A673 (cell line): Measurements from ENCODE around the gene ESPNL. TPM values are rescaled to one million over a fixed set of nuclear protein-coding genes. Genes with fewer than 3 reads are reported as not detected.

Source experiments
- BruUV-seq: library from RNA; stranded (reverse); fragments of 400-500 nt; replicated peaks from 2 replicates; lab custom pipeline; 2021; lab: Mats Ljungman, UMichigan
- CTCF ChIA-PET: fragments of 300-600 bp; sonication (Branson Sonifier 250); formaldehyde crosslinking; loops from one replicate; lab custom pipeline; 2022; ENCODE audit warnings: antibody characterized with exemption; lab: Charles Lee
- POLR2A ChIA-PET: fragments of 300-600 bp; sonication (Branson Sonifier 250); formaldehyde crosslinking; loops from one replicate; lab custom pipeline; 2022; ENCODE audit warnings: antibody characterized with exemption; ENCODE audit not compliant: low non-redundant PET; lab: Charles Lee
- DNase-seq: peaks from one replicate; pipeline ENCODE4 v3.0.0-alpha.2; 2015; ENCODE audit warnings: low spot score
- H3K27ac ChIP-seq: fragments of 200-600 bp; sonication (generic); 2 replicates; pipeline ENCODE4 v1.5.1; 2016; ENCODE audit warnings: mixed run types, low read depth, mild to moderate bottlenecking, mixed read lengths, antibody characterized with exemption, low read length; ENCODE audit not compliant: poor library complexity, severe bottlenecking
- H3K27me3 ChIP-seq: fragments of 200-600 bp; sonication (generic); replicated peaks from 2 replicates; pipeline ENCODE4 v1.6.1; 2017; ENCODE audit warnings: mixed run types, low read depth, mild to moderate bottlenecking, mixed read lengths, antibody characterized with exemption, low read length; ENCODE audit not compliant: insufficient read depth, poor library complexity
- H3K36me3 ChIP-seq: fragments of 200-600 bp; sonication (generic); 2 replicates; pipeline ENCODE4 v1.6.1; 2016; ENCODE audit warnings: mixed run types, mild to moderate bottlenecking, mixed read lengths, antibody characterized with exemption, low read length; ENCODE audit not compliant: insufficient read depth, poor library complexity, severe bottlenecking
- H3K4me1 ChIP-seq: fragments of 200-600 bp; sonication (generic); 2 replicates; pipeline ENCODE4 v1.6.1; 2017; ENCODE audit warnings: mixed run types, mild to moderate bottlenecking, mixed read lengths, antibody characterized with exemption, low read length; ENCODE audit not compliant: insufficient read depth, poor library complexity, severe bottlenecking
- H3K4me3 ChIP-seq: fragments of 200-600 bp; sonication (generic); 2 replicates; pipeline ENCODE4 v1.5.1; 2016; ENCODE audit warnings: low read depth, mixed run types, mild to moderate bottlenecking, mixed read lengths, low read length; ENCODE audit not compliant: poor library complexity, severe bottlenecking
- H3K9me3 ChIP-seq: fragments of 200-600 bp; sonication (generic); 2 replicates; pipeline ENCODE4 v1.6.1; 2016; ENCODE audit warnings: mixed run types, low read depth, mild to moderate bottlenecking, mixed read lengths, antibody characterized with exemption, low read length; ENCODE audit not compliant: poor library complexity, severe bottlenecking
- EZH2 ChIP-seq: fragments of 200-600 bp; sonication (generic); IDR thresholded peaks from 2 replicates; pipeline ENCODE4 v1.6.1; 2017; ENCODE audit warnings: borderline replicate concordance, low read depth, mild to moderate bottlenecking, mixed read lengths, antibody characterized with exemption, low read length; ENCODE audit not compliant: poor library complexity, severe bottlenecking
- intact Hi-C: fragments of 100-400 bp; cut with micrococcal nuclease; formaldehyde crosslinking; loops from one replicate; pipeline ENCODE4 v1.10.0; 2022; ENCODE audit not compliant: unreplicated experiment
- total RNA-seq: library from RNA; stranded (reverse); gene quantifications from 2 replicates; pipeline ENCODE4 v1.2.3, GENCODE V29; 2021
- TF ChIP-seq, protein P1 (sequence below): fragments of 300-800, 200-600 bp; sonication (generic); conservative IDR thresholded peaks from 2 replicates; pipeline ENCODE4 v1.5.1; 2017; ENCODE audit warnings: low read depth, mild to moderate bottlenecking, antibody characterized with exemption, low read length, moderate library complexity, mixed read lengths

The ESPNL gene
- total RNA-seq, 1 experiment from 2014 or later: 0.30 TPM

- H3K27ac ChIP-seq: no peak overlapping the region
- TF ChIP-seq EZH2: no peak
- CTCF ChIA-PET: no interaction called here
- no peak for DNase-seq
- POLR2A ChIA-PET: no interaction called here
- intact Hi-C loops: no loop called here
- no peak overlapping the region for H3K4me3 ChIP-seq
- no TSS peak for BruUV-seq
- H3K36me3 ChIP-seq: peaks cover 4% of the 10 kb centered on the region
- no peaks in the 10 kb centered on the region for H3K27me3 ChIP-seq
- peaks cover 19% of the 10 kb centered on the region for H3K4me1 ChIP-seq
- H3K9me3 ChIP-seq: no peaks in the 10 kb centered on the region
These were observed 5.0 kb upstream of the ESPNL start for GRCh38 chr2:238095143-238095542.

DNA sequence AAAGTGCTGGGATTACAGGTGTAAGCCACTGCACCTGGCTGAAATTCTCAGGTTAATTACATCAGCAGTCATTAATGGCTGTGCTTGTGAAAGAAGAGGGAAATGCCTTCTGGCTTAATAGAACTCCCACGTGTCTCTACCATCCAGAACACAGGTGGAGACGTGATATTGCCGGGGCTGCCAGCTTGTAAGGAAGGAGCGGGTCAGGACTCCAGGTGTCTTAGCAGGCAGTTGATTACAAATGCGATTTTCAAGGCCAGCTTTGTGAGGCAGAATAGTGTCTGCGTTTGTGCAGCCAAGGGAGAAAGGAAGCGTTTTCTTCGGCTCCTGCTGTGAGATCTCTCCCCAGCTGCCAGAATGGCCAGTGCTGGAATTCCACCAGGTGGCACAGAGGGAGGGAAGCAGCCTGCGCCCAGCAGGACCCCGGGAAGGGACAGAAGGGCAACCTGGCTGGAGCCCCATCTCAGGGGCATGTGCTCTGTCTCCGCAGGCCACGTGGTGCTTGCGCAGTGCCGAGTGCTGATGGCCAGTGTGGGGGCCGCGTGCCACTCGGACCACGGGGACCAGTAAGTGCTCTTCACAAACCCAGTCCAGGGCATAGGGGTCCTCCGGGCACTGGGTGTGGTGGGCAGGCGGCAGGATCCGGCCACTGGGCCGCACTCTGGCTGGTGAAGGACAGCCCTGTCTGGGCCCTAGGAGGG is 3.7 kb upstream of the ESPNL start:
- CTCF ChIA-PET: no interaction called here
- Histone ChIP-seq H3K9me3 (no peaks in the 10 kb centered on the region), H3K27me3 (no peaks in the 10 kb centered on the region), H3K27ac (peak overlapping the region; percentile 30), H3K36me3 (peaks cover 4% of the 10 kb centered on the region), H3K4me1 (peaks cover 19% of the 10 kb centered on the region), H3K4me3 (no peak overlapping the region)
- BruUV-seq: no TSS peak
- POLR2A ChIA-PET: no interaction called here
- DNase-seq: peak; percentile 38
- TF ChIP-seq, protein P1, sequence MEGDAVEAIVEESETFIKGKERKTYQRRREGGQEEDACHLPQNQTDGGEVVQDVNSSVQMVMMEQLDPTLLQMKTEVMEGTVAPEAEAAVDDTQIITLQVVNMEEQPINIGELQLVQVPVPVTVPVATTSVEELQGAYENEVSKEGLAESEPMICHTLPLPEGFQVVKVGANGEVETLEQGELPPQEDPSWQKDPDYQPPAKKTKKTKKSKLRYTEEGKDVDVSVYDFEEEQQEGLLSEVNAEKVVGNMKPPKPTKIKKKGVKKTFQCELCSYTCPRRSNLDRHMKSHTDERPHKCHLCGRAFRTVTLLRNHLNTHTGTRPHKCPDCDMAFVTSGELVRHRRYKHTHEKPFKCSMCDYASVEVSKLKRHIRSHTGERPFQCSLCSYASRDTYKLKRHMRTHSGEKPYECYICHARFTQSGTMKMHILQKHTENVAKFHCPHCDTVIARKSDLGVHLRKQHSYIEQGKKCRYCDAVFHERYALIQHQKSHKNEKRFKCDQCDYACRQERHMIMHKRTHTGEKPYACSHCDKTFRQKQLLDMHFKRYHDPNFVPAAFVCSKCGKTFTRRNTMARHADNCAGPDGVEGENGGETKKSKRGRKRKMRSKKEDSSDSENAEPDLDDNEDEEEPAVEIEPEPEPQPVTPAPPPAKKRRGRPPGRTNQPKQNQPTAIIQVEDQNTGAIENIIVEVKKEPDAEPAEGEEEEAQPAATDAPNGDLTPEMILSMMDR: no peak
- no peak for TF ChIP-seq EZH2
- intact Hi-C loops: no loop called here

DNA sequence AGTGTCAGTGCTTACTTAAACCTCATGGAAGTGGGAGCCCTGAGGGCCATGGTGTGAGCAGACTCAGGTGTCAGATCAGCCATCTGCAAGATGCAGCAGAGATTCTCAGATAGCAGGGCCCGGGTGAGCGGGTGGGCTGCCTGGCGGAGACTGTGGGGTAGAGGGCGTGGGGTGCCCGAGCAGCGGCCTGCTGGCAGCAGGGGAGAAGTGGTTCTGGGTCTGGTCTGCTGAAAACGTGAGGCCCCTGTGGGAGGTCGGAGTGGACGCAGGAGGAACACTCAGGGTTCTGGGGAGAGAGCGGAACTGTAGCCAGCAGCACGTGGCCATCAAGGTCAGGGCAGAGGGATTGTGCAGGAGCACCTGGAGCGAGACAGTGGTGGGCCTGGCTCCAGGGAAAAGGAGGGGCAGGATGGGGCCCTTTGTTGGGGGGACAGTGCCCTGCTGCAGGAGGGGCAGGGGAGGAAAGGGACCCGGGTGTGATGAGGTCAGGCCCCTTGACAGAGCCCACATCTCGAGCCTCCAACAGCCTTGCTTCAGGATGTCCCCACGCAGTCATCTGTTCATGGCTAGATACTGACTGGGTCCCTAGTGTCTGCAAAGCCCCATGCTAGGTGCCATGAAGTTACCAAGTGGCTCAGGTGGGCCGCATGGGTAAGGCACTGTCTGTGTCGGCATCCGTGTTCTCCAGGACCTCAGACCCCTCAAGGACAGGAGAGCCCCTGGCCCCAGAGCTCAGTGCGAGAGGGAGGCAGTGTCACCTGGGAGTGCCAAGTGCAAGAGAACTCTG is 2.7 kb upstream of the ESPNL start:
- CTCF ChIA-PET: no interaction called here
- TF ChIP-seq, protein P1: no peak
- TF ChIP-seq EZH2: no peak
- peaks cover 19% of the 10 kb centered on the region for H3K4me1 ChIP-seq
- no TSS peak for BruUV-seq
- no peaks in the 10 kb centered on the region for H3K9me3 ChIP-seq
- H3K4me3 ChIP-seq: no peak overlapping the region
- H3K27ac ChIP-seq: peak overlapping the region; percentile 47
- DNase-seq: no peak
- H3K36me3 ChIP-seq: peaks cover 4% of the 10 kb centered on the region
- POLR2A ChIA-PET: no interaction called here
- no peaks in the 10 kb centered on the region for H3K27me3 ChIP-seq
- intact Hi-C loops: no loop called here
